Fibroblast of lung (primary cell): Measurements from ENCODE around the gene SPATA20.

Experiments
- CTCF ChIP-seq, 2 donors: IDR thresholded peaks in 1 of 2; conservative IDR thresholded peaks in 1 of 2; 1 replicate in 1 of 2; 2 replicates in 1 of 2; pipeline ENCODE4 v1.5.1; 2011 to 2012; ENCODE audit warnings: low read length in 2 of 2, control low read depth in 1 of 2, inconsistent platforms in 1 of 2, low read depth in 1 of 2, mild to moderate bottlenecking in 1 of 2
- EZH2 ChIP-seq: IDR thresholded peaks from 2 replicates; pipeline ENCODE4 v1.5.1; 2012; ENCODE audit warnings: low read length, control low read depth, mild to moderate bottlenecking; ENCODE audit errors: missing control alignments

- no peak for TF ChIP-seq CTCF (conservative IDR thresholded peaks at IDR 0.05 in 1 of 2, IDR thresholded peaks at IDR 0.05 in 1 of 2; ENCODE audit: low read depth in 1 of 2, low read length in 2 of 2)
- peak; percentile 67 for TF ChIP-seq EZH2
These were observed 12.8 kb downstream of the SPATA20 start for GRCh38 chr17:50559674-50560184.
